GM12801 (cell line): ENCODE results near the gene TRIM39.

Source experiments
- TF ChIP-seq, protein P1 (sequence below): IDR thresholded peaks from one replicate; pipeline ENCODE4 v1.5.1; 2011; ENCODE audit warnings: control low read depth; ENCODE audit not compliant: insufficient read length; ENCODE audit errors: extremely low read depth

The TRIM39 gene

DNA sequence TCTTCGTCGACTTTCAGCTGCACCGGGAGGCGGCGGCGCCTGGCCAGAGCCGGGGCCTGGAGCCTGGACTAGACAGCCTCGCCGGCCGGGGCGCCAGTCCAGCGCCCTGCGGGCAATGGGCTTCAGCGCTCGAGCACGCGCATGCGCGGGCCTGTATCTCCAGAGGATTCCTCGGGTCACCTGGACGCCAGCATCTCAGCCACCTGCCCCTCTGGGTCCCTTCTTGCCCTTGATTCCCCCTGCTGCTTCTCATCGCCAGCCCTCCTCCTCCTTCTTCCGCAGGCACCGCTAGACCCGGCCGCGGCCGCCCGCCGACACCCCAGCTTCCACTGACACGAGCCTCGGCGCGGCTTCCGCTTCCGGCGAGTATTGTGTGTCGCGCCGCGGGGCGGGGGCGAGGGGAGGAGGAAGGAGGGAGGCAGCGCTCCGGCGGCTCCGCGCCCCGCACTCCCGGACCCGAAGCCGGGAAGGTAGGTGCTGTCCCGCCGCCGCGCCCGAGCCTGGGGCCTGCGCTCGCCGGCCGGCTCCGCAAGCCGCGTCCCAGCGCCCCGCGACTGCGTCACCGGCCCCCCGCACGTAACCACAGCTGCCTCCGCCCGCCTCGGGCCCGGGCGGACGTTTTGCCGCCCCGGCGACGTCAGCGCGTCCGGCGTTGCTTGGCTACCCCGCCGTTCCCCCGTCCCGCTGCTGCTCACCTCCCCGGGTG is at the start of gene TRIM39:
TSS of gene TRIM39 (plus strand) at position 402 of the 706 bp plus-strand sequence. CDS start 2,391 bp downstream, outside the sequence.
- TF ChIP-seq, protein P1, sequence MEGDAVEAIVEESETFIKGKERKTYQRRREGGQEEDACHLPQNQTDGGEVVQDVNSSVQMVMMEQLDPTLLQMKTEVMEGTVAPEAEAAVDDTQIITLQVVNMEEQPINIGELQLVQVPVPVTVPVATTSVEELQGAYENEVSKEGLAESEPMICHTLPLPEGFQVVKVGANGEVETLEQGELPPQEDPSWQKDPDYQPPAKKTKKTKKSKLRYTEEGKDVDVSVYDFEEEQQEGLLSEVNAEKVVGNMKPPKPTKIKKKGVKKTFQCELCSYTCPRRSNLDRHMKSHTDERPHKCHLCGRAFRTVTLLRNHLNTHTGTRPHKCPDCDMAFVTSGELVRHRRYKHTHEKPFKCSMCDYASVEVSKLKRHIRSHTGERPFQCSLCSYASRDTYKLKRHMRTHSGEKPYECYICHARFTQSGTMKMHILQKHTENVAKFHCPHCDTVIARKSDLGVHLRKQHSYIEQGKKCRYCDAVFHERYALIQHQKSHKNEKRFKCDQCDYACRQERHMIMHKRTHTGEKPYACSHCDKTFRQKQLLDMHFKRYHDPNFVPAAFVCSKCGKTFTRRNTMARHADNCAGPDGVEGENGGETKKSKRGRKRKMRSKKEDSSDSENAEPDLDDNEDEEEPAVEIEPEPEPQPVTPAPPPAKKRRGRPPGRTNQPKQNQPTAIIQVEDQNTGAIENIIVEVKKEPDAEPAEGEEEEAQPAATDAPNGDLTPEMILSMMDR, result no peak

DNA sequence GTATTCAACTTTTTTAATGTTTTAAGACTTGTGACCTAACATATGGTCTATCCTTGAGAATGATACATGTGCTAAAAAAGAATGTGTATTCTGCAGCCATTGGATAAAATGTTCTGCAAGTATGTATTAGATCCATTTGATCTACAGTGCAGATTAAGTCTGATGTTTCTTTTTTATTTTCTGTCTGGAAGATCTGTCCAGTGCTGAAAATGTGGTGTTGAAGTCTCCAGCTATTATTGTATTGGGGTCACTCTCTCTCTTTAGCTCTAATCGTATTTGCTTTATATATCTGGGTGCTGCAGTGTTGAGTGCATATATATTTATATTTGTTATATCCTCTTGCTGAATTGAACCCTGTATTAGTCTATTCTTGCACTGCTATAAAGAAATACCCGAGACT is 44.2 kb upstream of the TRIM39 start:
- TF ChIP-seq, protein P1, result no peak

DNA sequence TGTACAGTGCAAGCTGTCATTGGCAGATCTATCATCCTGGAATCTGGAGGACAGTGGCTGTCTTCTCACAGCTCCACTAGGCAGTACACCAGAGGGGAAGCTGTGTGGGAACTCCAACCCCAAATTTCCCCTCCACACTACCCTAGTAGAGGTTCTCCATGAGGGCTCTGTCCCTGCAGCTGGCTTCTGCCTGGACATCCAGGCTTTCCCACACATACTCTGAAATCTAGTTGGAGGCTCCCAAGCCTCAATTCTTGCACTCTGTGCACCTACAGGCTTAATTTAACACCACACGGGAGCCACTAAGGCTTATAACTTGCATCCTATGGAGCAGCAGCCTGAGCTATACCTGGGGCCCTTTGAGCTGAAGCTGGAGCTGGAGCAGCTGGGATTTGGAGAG is 43.0 kb upstream of the TRIM39 start:
- TF ChIP-seq, protein P1, result no peak

DNA sequence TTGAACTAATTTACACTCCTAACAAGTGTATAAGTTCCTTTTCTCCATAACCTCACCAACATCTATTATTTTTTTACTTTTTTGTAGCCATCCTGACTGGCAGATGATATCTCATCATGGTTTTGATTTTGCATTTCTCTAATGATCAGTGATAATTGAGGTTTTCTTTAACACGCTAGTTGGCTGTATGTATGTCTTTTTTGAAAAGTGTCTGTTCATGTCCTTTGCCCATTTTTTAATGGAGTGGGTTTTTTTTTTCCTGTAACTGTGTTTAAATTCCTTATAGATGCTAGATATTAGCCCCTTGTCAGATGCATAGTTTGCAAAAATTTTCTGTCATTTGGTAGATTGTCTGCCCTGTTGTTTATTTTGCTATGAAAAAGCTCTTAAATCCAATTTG is 39.6 kb upstream of the TRIM39 start:
- TF ChIP-seq, protein P1, result no peak

DNA sequence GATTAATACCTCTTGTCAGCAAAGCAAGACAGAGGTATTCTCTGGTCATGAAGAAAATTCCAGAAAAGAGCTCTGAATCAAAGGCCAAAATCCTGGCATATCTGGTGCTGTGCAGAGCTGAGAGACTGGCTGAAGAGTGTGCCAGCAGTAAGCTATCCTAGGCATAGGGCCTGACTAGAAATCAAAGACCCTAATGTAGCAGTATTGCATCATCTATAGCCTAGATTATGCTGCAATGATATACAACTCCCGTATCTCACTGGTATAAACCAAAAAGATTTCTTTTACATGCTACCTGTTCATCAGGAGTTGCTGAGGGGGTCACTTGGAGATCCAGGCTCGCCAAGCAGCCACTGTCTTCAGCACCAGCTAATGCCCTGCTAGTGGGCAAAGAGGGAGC is 30.9 kb upstream of the TRIM39 start:
- TF ChIP-seq, protein P1, result no peak

DNA sequence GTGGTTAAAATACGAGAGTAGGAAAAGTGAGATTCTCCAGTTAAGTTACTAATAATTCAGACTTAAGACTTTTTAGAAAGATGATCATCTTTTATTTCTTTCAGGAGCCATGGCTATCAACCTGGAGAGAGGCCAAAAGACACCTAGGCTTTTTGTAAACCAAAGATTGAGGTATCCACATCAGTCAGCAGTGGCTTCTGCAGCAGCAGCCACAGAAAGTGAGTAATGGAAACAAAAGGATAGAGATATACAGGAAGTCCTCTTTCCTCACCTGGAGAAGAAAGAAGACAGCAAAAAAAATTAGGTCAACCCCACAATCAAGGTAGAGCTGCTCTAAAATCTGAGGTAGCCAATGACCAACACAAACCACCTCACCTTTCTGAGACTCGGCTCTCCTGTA is 22.7 kb upstream of the TRIM39 start:
- TF ChIP-seq, protein P1, result no peak

DNA sequence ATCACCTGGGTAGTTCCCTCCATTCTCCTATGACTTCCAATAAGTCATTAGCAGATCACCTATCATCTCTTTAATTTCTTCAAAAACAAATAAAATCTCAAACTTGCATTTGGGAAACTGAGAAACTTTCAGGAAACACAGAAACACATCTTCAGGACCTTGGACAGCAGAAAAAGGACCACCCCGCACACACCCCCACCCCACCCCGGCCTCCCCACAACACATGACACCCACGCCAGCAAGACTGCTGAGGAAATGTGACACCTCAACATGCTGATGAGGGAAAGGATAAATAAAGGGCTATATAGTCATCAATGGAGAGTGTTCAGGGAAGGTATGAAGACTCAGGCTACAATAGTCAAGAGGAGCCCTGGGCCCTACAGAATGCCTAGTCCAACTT is 15.6 kb upstream of the TRIM39 start:
- TF ChIP-seq, protein P1, result no peak

DNA sequence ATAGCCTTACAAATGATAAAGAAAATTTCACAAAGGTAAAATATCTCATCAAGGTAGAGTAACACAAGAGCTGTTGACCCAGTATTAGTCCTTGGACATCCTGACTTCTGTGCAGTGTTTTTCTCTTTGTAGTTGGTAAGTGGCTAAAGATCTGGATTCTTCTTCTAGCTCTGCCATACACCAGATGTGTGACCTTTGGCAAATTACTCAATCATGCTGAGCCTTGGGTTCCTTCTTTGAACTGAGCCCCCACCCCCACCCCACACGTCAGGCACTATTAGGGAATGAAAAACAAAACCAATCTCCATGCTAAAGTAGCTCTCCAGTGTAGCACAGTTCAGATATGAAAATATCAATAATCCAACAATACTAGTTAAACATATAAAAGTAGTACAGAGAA is 15.1 kb upstream of the TRIM39 start:
- TF ChIP-seq, protein P1, result no peak
